Chondrocyte (in vitro differentiated cells): Measurements from ENCODE around the gene CMTM3. TPM values are rescaled to one million over a fixed set of nuclear protein-coding genes. Genes with fewer than 3 reads are reported as not detected.
"Not testable (repeated sequence)": the region's sequence is repeated elsewhere in the genome, so short reads cannot be mapped to it uniquely, and the experiment has no call there.

Source experiments
- DNase-seq: peaks from one replicate; pipeline ENCODE4 v3.0.0; 2021; ENCODE audit warnings: mixed read lengths, low spot score
- H3K27ac Mint-ChIP-seq: one replicate; pipeline ENCODE4 v1.8.0; 2021; ENCODE audit warnings: mild to moderate bottlenecking, moderate library complexity, mixed read lengths; ENCODE audit not compliant: unreplicated experiment
- H3K27me3 Mint-ChIP-seq: 2 replicates; pipeline ENCODE4 v1.8.0; 2021; ENCODE audit warnings: low read depth, mixed read lengths
- H3K36me3 Mint-ChIP-seq: 2 replicates; pipeline ENCODE4 v1.8.0; 2021; ENCODE audit warnings: low read depth, mixed read lengths
- H3K4me1 Mint-ChIP-seq: 2 replicates; pipeline ENCODE4 v1.8.0; 2021; ENCODE audit warnings: low read depth, mild to moderate bottlenecking, mixed read lengths
- H3K4me3 Mint-ChIP-seq: one replicate; pipeline ENCODE4 v1.8.0; 2021; ENCODE audit warnings: mild to moderate bottlenecking, moderate library complexity, mixed read lengths; ENCODE audit not compliant: unreplicated experiment
- H3K9me3 Mint-ChIP-seq: 2 replicates; pipeline ENCODE4 v1.8.0; 2021; ENCODE audit warnings: low read depth, mixed read lengths
- CTCF ChIP-seq: fragments of 200-600 bp; sonication (generic); IDR thresholded peaks from 2 replicates; pipeline ENCODE4 v1.5.0; 2021; ENCODE audit warnings: antibody characterized with exemption, mild to moderate bottlenecking, moderate library complexity
- total RNA-seq: library from RNA; stranded (reverse); gene quantifications from 3 replicates; pipeline ENCODE4 v1.2.1, GENCODE V29; 2021

Gene CMTM3
- total RNA-seq, 1 donor from 2014 or later: 76.5 TPM

DNA sequence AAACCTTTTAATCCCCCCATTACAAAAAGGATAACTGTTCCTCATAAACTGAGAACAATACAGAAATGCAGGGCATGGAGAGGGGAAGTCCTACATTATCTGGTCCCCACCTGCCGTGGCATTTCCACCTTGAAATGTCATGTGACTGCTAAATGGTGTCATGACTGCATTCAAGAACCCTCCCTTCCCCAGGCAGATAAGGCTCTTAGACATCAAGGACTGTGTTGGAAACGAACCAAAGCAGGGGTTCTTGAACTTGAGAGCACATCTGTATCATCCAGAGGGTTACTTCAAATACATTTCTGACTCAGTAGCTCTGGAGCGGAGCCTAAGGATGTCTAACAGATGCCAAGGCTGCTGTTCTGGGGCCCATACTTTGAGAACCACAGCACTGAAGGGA lies 18.4 kb downstream of the CMTM3 start:
- no peak for TF ChIP-seq CTCF
- Mint-ChIP-seq H3K36me3 (peaks cover 6% of the 10 kb centered on the region), H3K27me3 (no peaks in the 10 kb centered on the region), H3K4me1 (peaks cover 40% of the 10 kb centered on the region), H3K27ac (no peak overlapping the region), H3K4me3 (no peak overlapping the region), H3K9me3 (no peaks in the 10 kb centered on the region)
- DNase-seq: no peak

DNA sequence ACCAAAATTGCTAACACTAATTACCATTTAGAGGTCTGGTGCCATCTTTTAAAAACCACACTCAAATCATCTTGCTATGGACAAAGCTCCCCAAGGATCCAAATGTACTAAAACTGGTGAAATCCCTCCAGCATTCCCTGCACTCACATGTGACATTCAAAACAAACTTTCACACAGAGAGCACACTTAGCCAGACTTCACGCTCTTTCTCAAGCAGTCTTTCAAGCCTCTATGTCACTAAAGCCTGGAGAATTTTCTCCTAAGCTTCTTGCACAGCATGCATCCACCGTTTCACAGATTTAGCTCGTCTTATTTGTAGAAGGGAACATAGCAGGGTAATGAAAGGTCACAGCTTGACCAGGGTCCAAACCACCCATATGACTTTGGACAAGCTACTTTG lies 19.3 kb downstream of the CMTM3 start:
- no peak overlapping the region for H3K4me3 Mint-ChIP-seq
- H3K27ac Mint-ChIP-seq: no peak overlapping the region
- TF ChIP-seq CTCF: no peak
- peaks cover 31% of the 10 kb centered on the region for H3K4me1 Mint-ChIP-seq
- no peak for DNase-seq
- H3K27me3 Mint-ChIP-seq: no peaks in the 10 kb centered on the region
- H3K9me3 Mint-ChIP-seq: no peaks in the 10 kb centered on the region
- peaks cover 6% of the 10 kb centered on the region for H3K36me3 Mint-ChIP-seq

- H3K27me3 Mint-ChIP-seq, DNase-seq, H3K27ac Mint-ChIP-seq, H3K36me3 Mint-ChIP-seq, H3K9me3 Mint-ChIP-seq, H3K4me3 Mint-ChIP-seq: not testable (repeated sequence)
- H3K4me1 Mint-ChIP-seq: peaks cover 10% of the 10 kb centered on the region
Measured at GRCh38 chr16:66627611-66628378, 23.3 kb downstream of the CMTM3 start.

GRCh38 chr16:66629856-66630255 lies 25.4 kb downstream of the CMTM3 start:
- Mint-ChIP-seq H3K27me3 (no peaks in the 10 kb centered on the region), H3K4me1 (peaks cover 3% of the 10 kb centered on the region), H3K9me3 (no peaks in the 10 kb centered on the region), H3K36me3 (no peaks in the 10 kb centered on the region), H3K4me3 (no peak overlapping the region), H3K27ac (no peak overlapping the region)
- DNase-seq: no peak
- TF ChIP-seq CTCF: no peak

DNA sequence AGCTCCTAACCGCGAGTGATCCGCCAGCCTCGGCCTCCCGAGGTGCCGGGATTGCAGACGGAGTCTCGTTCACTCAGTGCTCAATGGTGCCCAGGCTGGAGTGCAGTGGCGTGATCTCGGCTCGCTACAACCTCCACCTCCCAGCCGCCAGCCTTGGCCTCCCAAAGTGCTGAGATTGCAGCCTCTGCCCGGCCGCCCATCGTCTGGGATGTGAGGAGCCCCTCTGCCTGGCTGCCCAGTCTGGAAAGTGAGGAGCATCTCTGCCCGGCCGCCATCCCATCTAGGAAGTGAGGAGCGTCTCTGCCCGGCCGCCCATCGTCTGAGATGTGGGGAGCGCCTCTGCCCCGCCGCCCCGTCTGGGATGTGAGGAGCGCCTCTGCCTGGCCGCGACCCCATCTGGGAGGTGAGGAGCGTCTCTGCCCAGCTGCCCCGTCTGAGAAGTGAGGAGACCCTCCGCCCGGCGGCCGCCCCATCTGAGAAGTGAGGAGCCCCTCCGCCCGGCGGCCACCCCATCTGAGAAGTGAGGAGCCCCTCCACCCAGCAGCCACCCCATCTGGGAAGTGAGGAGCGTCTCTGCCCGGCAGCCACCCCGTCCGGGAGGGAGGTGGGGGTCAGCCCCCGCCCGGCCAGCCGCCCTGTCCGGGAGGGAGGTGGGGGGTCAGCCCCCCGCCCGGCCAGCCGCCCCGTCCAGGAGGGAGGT lies 26.2 kb downstream of the CMTM3 start:
- not testable (repeated sequence) for H3K27ac Mint-ChIP-seq, H3K9me3 Mint-ChIP-seq, H3K4me3 Mint-ChIP-seq

DNA sequence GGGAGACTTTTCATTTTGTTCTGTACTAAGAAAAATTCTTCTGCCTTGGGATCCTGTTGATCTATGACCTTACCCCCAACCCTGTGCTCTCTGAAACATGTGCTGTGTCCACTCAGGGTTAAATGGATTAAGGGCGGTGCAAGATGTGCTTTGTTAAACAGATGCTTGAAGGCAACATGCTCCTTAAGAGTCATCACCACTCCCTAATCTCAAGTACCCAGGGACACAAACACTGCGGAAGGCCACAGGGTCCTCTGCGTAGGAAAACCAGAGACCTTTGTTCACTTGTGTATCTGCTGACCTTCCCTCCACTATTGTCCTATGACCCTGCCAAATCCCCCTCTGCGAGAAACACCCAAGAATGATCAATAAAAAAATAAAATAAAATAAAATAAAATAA lies 27.1 kb downstream of the CMTM3 start:
- H3K27me3 Mint-ChIP-seq, H3K4me1 Mint-ChIP-seq, H3K9me3 Mint-ChIP-seq, DNase-seq, H3K36me3 Mint-ChIP-seq, H3K27ac Mint-ChIP-seq, H3K4me3 Mint-ChIP-seq: not testable (repeated sequence)

More for the DNA sequence above, 26.2 kb downstream of the CMTM3 start:
- not testable (repeated sequence) for H3K36me3 Mint-ChIP-seq, H3K4me1 Mint-ChIP-seq, H3K27me3 Mint-ChIP-seq, DNase-seq
